Aorta (tissue), 5 donors: Measurements from ENCODE around the gene OSBPL1A. TPM values are rescaled to one million over a fixed set of nuclear protein-coding genes. Genes with fewer than 3 reads are reported as not detected.

Experiments used
- ATAC-seq: fragments of 200-7000 bp; cut with Tn5 transposase; one replicate; pipeline ENCODE4 v1.9.1; 2022; ENCODE audit warnings: moderate library complexity; ENCODE audit not compliant: low FRiP score
- DNase-seq, 2 donors: peaks; one replicate each; pipeline ENCODE4 v3.0.0-alpha.2; 2020
- H3K27ac ChIP-seq, 2 donors: one replicate each; pipeline ENCODE4 v1.5.1; 2013; ENCODE audit warnings: low read length in 2 of 2, mild to moderate bottlenecking in 2 of 2, moderate library complexity in 2 of 2, control low read depth in 1 of 2, inconsistent platforms in 1 of 2, low read depth in 1 of 2
- H3K27me3 ChIP-seq, 2 donors: one replicate each; pipeline ENCODE4 v1.6.1; 2013; ENCODE audit warnings: control low read depth in 1 of 2, low read length in 1 of 2, mild to moderate bottlenecking in 1 of 2, moderate library complexity in 1 of 2; ENCODE audit not compliant: insufficient read depth in 2 of 2, control insufficient read depth in 1 of 2
- H3K36me3 ChIP-seq, 2 donors: one replicate each; pipeline ENCODE4 v1.6.1; 2013; ENCODE audit warnings: control low read depth in 1 of 2, low read length in 1 of 2, mild to moderate bottlenecking in 1 of 2; ENCODE audit not compliant: insufficient read depth in 2 of 2, control insufficient read depth in 1 of 2
- H3K4me1 ChIP-seq, 2 donors: one replicate each; pipeline ENCODE4 v1.6.1; 2013; ENCODE audit warnings: low read length in 2 of 2, control low read depth in 1 of 2, mild to moderate bottlenecking in 1 of 2, moderate library complexity in 1 of 2; ENCODE audit not compliant: insufficient read depth in 2 of 2, control insufficient read depth in 1 of 2
- H3K4me3 ChIP-seq, 2 donors: one replicate each; pipeline ENCODE4 v1.5.1; 2013; ENCODE audit warnings: low read length in 2 of 2, control low read depth in 1 of 2, mild to moderate bottlenecking in 1 of 2
- H3K9me3 ChIP-seq: one replicate; pipeline ENCODE4 v1.6.1; 2013; ENCODE audit warnings: mild to moderate bottlenecking, low read length; ENCODE audit not compliant: control insufficient read depth
- WGBS, 2 donors: extraction: QIAGEN DNeasy Blood & Tissue Kit; methylation state at CpG; one replicate each; pipeline ENCODE4 v1.1.7; 2013; 5-methylcytosine and 5-hydroxymethylcytosine counted together
- intact Hi-C, 2 donors: fragments of 100-400 bp; cut with DNase I; formaldehyde crosslinking; loops; one replicate each; pipeline versions ENCODE4 v1.14.2 to v1.15.0; 2022
- polyA plus RNA-seq, 2 donors: library from polyadenylated mRNA; stranded (reverse); fragments of 200-250 nt; gene quantifications; one replicate each; pipeline ENCODE4 v1.2.3, GENCODE V29; 2013
- total RNA-seq, 2 donors: library from RNA; stranded (reverse); fragmentation: NEBNext Ultra II Directional; extraction: Animal tissue kit (Norgen Biotek cat#: 25700); gene quantifications; one replicate each; pipeline ENCODE4 v1.2.1, GENCODE V29; 2021
- donor health status: healthy with polysubstance abuse.
- donor health status: Bipolar disorder and iron deficiency.
- donor health status: DM: no; HTN: no; CAD: no.
- donor health status: DM: no; HTN: no; CAD: no.
- donor health status: DM: yes; HTN: yes; CAD: no.

Gene OSBPL1A
- total and polyA plus RNA-seq, 4 donors: 21.7 to 47.4 (median 37.1) TPM

- Histone ChIP-seq H3K4me3 (no peak overlapping the region), H3K27me3 (no peaks in the 10 kb centered on the region), H3K9me3 (no peaks in the 10 kb centered on the region), H3K36me3 (no peaks in the 10 kb centered on the region), H3K4me1 (no peaks in the 10 kb centered on the region), H3K27ac (no peak overlapping the region)
- WGBS, 2 donors: 96 to 98% methylated on average over 6 of the region's 6 CpGs
- ATAC-seq (no peak), DNase-seq (no peak)
- intact Hi-C loops: no loop called here
Measured at GRCh38 chr18:24344509-24344908, 53.1 kb downstream of the OSBPL1A start.

GRCh38 chr18:24342347-24342746 is 55.3 kb downstream of the OSBPL1A start:
- 54 to 65% methylated on average over 3 of the region's 3 CpGs for WGBS, 2 donors
- intact Hi-C loops: no loop called here
- DNase-seq (no peak), ATAC-seq (no peak)
- H3K9me3 ChIP-seq: no peaks in the 10 kb centered on the region
- no peak overlapping the region for H3K4me3 ChIP-seq
- no peak overlapping the region for H3K27ac ChIP-seq
- no peaks in the 10 kb centered on the region for H3K27me3 ChIP-seq
- no peaks in the 10 kb centered on the region for H3K36me3 ChIP-seq
- H3K4me1 ChIP-seq: no peaks in the 10 kb centered on the region

GRCh38 chr18:24341361-24341760 is 56.3 kb downstream of the OSBPL1A start:
- Histone ChIP-seq H3K27me3 (no peaks in the 10 kb centered on the region), H3K36me3 (no peaks in the 10 kb centered on the region), H3K9me3 (no peaks in the 10 kb centered on the region), H3K4me1 (no peaks in the 10 kb centered on the region), H3K27ac (no peak overlapping the region), H3K4me3 (no peak overlapping the region)
- ATAC-seq: no peak
- no peak for DNase-seq
- intact Hi-C loops: no loop called here

- no peaks in the 10 kb centered on the region for H3K4me1 ChIP-seq
- 68 to 76% methylated on average over 2 of the region's 2 CpGs for WGBS, 2 donors
- DNase-seq (no peak), ATAC-seq (no peak)
- H3K27ac ChIP-seq: no peak overlapping the region
- H3K9me3 ChIP-seq: no peaks in the 10 kb centered on the region
- H3K36me3 ChIP-seq: no peaks in the 10 kb centered on the region
- no peaks in the 10 kb centered on the region for H3K27me3 ChIP-seq
- no peak overlapping the region for H3K4me3 ChIP-seq
- intact Hi-C loops: no loop called here
Measured at GRCh38 chr18:24333084-24333483, 64.5 kb downstream of the OSBPL1A start.

- Histone ChIP-seq H3K4me3 (no peak overlapping the region), H3K9me3 (no peaks in the 10 kb centered on the region), H3K27me3 (no peaks in the 10 kb centered on the region), H3K4me1 (peaks cover 0 to 3% of the 10 kb centered on the region in 2 donors), H3K27ac (no peak overlapping the region), H3K36me3 (no peaks in the 10 kb centered on the region)
- ATAC-seq (no peak), DNase-seq (no peak)
- intact Hi-C loops: no loop called here
- 89 to 91% methylated on average over 3 of the region's 3 CpGs for WGBS, 2 donors
Measured at GRCh38 chr18:24326211-24326610, 71.4 kb downstream of the OSBPL1A start.

- H3K36me3 ChIP-seq: no peaks in the 10 kb centered on the region
- no peak overlapping the region for H3K27ac ChIP-seq
- no peak for ATAC-seq
- intact Hi-C loops: no loop called here
- H3K4me1 ChIP-seq: peaks cover 0 to 3% of the 10 kb centered on the region in 2 donors
- no peaks in the 10 kb centered on the region for H3K27me3 ChIP-seq
- H3K4me3 ChIP-seq: no peak overlapping the region
- no peak for DNase-seq
- H3K9me3 ChIP-seq: no peaks in the 10 kb centered on the region
Measured at GRCh38 chr18:24322584-24323136, 75.0 kb downstream of the OSBPL1A start.

- no peaks in the 10 kb centered on the region for H3K36me3 ChIP-seq
- no peak for ATAC-seq
- peaks cover 0 to 3% of the 10 kb centered on the region in 2 donors for H3K4me1 ChIP-seq
- no peaks in the 10 kb centered on the region for H3K27me3 ChIP-seq
- 94 to 95% methylated on average over 1 of the region's 1 CpG for WGBS, 2 donors
- no peak overlapping the region for H3K27ac ChIP-seq
- H3K4me3 ChIP-seq: no peak overlapping the region
- intact Hi-C loops: no loop called here
- no peak for DNase-seq
- H3K9me3 ChIP-seq: no peaks in the 10 kb centered on the region
Measured at GRCh38 chr18:24321071-24321470, 76.6 kb downstream of the OSBPL1A start.

GRCh38 chr18:24319757-24320156 is 77.9 kb downstream of the OSBPL1A start:
- 39 to 43% methylated on average over 5 of the region's 5 CpGs for WGBS, 2 donors
- Histone ChIP-seq H3K9me3 (no peaks in the 10 kb centered on the region), H3K36me3 (no peaks in the 10 kb centered on the region), H3K4me1 (peaks cover 0 to 3% of the 10 kb centered on the region in 2 donors), H3K27me3 (no peaks in the 10 kb centered on the region), H3K27ac (no peak overlapping the region), H3K4me3 (no peak overlapping the region)
- DNase-seq: no peak
- no peak for ATAC-seq
- intact Hi-C loops: no loop called here

GRCh38 chr18:24317370-24317769 is 80.3 kb downstream of the OSBPL1A start:
- H3K4me3 ChIP-seq: no peak overlapping the region
- H3K4me1 ChIP-seq: peaks cover 0 to 3% of the 10 kb centered on the region in 2 donors
- H3K27ac ChIP-seq: no peak overlapping the region
- DNase-seq (no peak), ATAC-seq (no peak)
- intact Hi-C loops: no loop called here
- no peaks in the 10 kb centered on the region for H3K9me3 ChIP-seq
- H3K36me3 ChIP-seq: no peaks in the 10 kb centered on the region
- H3K27me3 ChIP-seq: no peaks in the 10 kb centered on the region
